ENCODE results near the gene TOGARAM2.

The TOGARAM2 gene

GRCh38 chr2:28997847-28998735 lies 17.0 kb downstream of the TOGARAM2 start:
- DNase-seq (ENCODE audit: low spot score) (no peak), FAIRE-seq (no peak)

- DNase-seq (ENCODE audit: low spot score) = no peak
- FAIRE-seq = no peak
These were observed 19.4 kb downstream of the TOGARAM2 start for GRCh38 chr2:29000481-29000880.

- FAIRE-seq (no peak), DNase-seq (ENCODE audit: low spot score) (no peak)
These were observed 19.9 kb downstream of the TOGARAM2 start for GRCh38 chr2:29000956-29001355.

GRCh38 chr2:29001806-29002205 lies 20.7 kb downstream of the TOGARAM2 start:
- FAIRE-seq = no peak

GRCh38 chr2:29004755-29005154 lies 23.7 kb downstream of the TOGARAM2 start:
- FAIRE-seq = no peak

More at GRCh38 chr2:29001806-29002205, 20.7 kb downstream of the TOGARAM2 start:
- no peak for DNase-seq (ENCODE audit: low spot score)

GRCh38 chr2:29005331-29005730 lies 24.2 kb downstream of the TOGARAM2 start:
- DNase-seq (ENCODE audit: low spot score) (no peak), FAIRE-seq (no peak)

More at GRCh38 chr2:29004755-29005154, 23.7 kb downstream of the TOGARAM2 start:
- no peak for DNase-seq (ENCODE audit: low spot score)

GRCh38 chr2:29006092-29006979 lies 25.2 kb downstream of the TOGARAM2 start:
- DNase-seq (ENCODE audit: low spot score) (no peak), FAIRE-seq (no peak)

- DNase-seq (ENCODE audit: low spot score) (no peak), FAIRE-seq (no peak)
These were observed 25.8 kb downstream of the TOGARAM2 start for GRCh38 chr2:29006980-29007301.

GRCh38 chr2:29009270-29009669 lies 28.2 kb downstream of the TOGARAM2 start:
- FAIRE-seq (no peak), DNase-seq (ENCODE audit: low spot score) (no peak)

- no peak for FAIRE-seq
- no peak for DNase-seq (ENCODE audit: low spot score)
These were observed 28.9 kb downstream of the TOGARAM2 start for GRCh38 chr2:29009711-29010677.

- DNase-seq (ENCODE audit: low spot score) (no peak), FAIRE-seq (no peak)
These were observed 29.8 kb downstream of the TOGARAM2 start for GRCh38 chr2:29010946-29011345.

GRCh38 chr2:29011418-29012060 lies 30.4 kb downstream of the TOGARAM2 start:
- FAIRE-seq (no peak), DNase-seq (ENCODE audit: low spot score) (no peak)

- FAIRE-seq (no peak), DNase-seq (ENCODE audit: low spot score) (no peak)
These were observed 31.1 kb downstream of the TOGARAM2 start for GRCh38 chr2:29012211-29012681.

- no peak for FAIRE-seq
- DNase-seq (ENCODE audit: low spot score) = no peak
These were observed 32.1 kb downstream of the TOGARAM2 start for GRCh38 chr2:29013057-29013780.

- no peak for FAIRE-seq
- DNase-seq (ENCODE audit: low spot score) = no peak
These were observed 33.2 kb downstream of the TOGARAM2 start for GRCh38 chr2:29014331-29014730.

- FAIRE-seq = no peak
- DNase-seq (ENCODE audit: low spot score) = no peak
These were observed 33.8 kb downstream of the TOGARAM2 start for GRCh38 chr2:29014811-29015421.

GRCh38 chr2:29015701-29016470 lies 34.8 kb downstream of the TOGARAM2 start:
- DNase-seq (ENCODE audit: low spot score) = no peak
- FAIRE-seq = no peak

GRCh38 chr2:29016504-29016903 lies 35.4 kb downstream of the TOGARAM2 start:
- DNase-seq (ENCODE audit: low spot score) = no peak
- no peak for FAIRE-seq
